ENCODE results near the gene MAPRE2.

- no peak for TF ChIP-seq ZBTB49 (CRISPR knock-in tag; IDR thresholded peaks at IDR 0.05; ENCODE audit: borderline replicate concordance)
- TF ChIP-seq ZFP36 (IDR thresholded peaks at IDR 0.05; ENCODE audit: borderline replicate concordance, low read depth, low read length, partially characterized antibody): no peak
- TF ChIP-seq CTCF (CRISPR knock-in tag; IDR thresholded peaks at IDR 0.05): no peak
- TF ChIP-seq ZNF746 (CRISPR knock-in tag; IDR thresholded peaks at IDR 0.05): no peak
- TF ChIP-seq ZNF44 (CRISPR knock-in tag; IDR thresholded peaks at IDR 0.05): no peak
- no peak for TF ChIP-seq SP140L (CRISPR knock-in tag; IDR thresholded peaks at IDR 0.05; ENCODE audit: borderline replicate concordance)
- no peak for TF ChIP-seq ZMAT3 (CRISPR knock-in tag; conservative IDR thresholded peaks at IDR 0.05)
- no peak for TF ChIP-seq EZH2 (conservative IDR thresholded peaks at IDR 0.05; ENCODE audit: low read depth, low read length)
- no peak for TF ChIP-seq NR2C2 (CRISPR knock-in tag; IDR thresholded peaks at IDR 0.05; ENCODE audit: borderline replicate concordance)
- TF ChIP-seq POGK (CRISPR knock-in tag; conservative IDR thresholded peaks at IDR 0.05): no peak
- no peak for TF ChIP-seq PBX3 (CRISPR knock-in tag; IDR thresholded peaks at IDR 0.05; ENCODE audit: borderline replicate concordance)
- no peak for TF ChIP-seq FOXM1 (CRISPR knock-in tag; IDR thresholded peaks at IDR 0.05)
- no peak for TF ChIP-seq ZBTB8A (CRISPR knock-in tag; IDR thresholded peaks at IDR 0.05; ENCODE audit: borderline replicate concordance, low read depth)
- TF ChIP-seq AFF4 (CRISPR knock-in tag; IDR thresholded peaks at IDR 0.05): no peak
Observed at GRCh38 chr18:35116784-35117318, 75.6 kb downstream of the MAPRE2 start.

Data from HepG2 (cell line).